Prostate gland (tissue), 2 donors: ENCODE results near the gene PBLD.

Source experiments
- POLR2A ChIP-seq: fragments of 450-650 bp; IDR thresholded peaks from one replicate; pipeline ENCODE4 v1.6.1; 2016; ENCODE audit warnings: antibody characterized with exemption, mild to moderate bottlenecking
- TF ChIP-seq, protein P1 (sequence below), 4 experiments: fragments of 200-600 bp in 2 of 4; fragments of 450-650 bp in 2 of 4; sonication (generic) in 2 of 4; IDR thresholded peaks; 1 replicate in 3 of 4; 2 replicates in 1 of 4; pipeline ENCODE4 v1.5.1; 2016 to 2019; ENCODE audit warnings: antibody characterized with exemption in 4 of 4, mild to moderate bottlenecking in 2 of 4, moderate library complexity in 2 of 4

DNA sequence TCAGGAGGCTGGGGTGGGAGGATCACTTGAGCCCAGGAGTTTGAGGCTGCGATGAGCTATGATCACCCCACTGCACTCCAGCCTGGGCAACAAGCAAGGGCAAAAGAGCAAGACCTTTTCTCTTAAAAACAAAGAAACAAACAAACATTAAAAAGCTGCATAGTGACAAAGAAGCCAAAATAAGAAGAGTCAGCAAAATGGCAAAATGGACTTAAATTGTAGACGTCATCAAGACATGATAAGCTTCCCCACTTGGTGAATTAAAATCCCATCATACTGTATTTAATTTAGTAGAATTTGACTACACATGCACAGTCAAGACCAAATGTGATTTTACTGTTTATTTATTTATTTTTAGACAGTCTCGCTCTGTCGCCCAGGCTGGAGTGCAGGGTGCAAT, 52.0 kb downstream of the PBLD start:
- TF ChIP-seq, protein P1, sequence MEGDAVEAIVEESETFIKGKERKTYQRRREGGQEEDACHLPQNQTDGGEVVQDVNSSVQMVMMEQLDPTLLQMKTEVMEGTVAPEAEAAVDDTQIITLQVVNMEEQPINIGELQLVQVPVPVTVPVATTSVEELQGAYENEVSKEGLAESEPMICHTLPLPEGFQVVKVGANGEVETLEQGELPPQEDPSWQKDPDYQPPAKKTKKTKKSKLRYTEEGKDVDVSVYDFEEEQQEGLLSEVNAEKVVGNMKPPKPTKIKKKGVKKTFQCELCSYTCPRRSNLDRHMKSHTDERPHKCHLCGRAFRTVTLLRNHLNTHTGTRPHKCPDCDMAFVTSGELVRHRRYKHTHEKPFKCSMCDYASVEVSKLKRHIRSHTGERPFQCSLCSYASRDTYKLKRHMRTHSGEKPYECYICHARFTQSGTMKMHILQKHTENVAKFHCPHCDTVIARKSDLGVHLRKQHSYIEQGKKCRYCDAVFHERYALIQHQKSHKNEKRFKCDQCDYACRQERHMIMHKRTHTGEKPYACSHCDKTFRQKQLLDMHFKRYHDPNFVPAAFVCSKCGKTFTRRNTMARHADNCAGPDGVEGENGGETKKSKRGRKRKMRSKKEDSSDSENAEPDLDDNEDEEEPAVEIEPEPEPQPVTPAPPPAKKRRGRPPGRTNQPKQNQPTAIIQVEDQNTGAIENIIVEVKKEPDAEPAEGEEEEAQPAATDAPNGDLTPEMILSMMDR (IDR thresholded peaks at IDR 0.05), result no peak
- TF ChIP-seq POLR2A, result no peak
